Suprapubic skin (tissue), 4 donors: ENCODE results near the gene KCNJ16. TPM values are rescaled to one million over a fixed set of nuclear protein-coding genes. Genes with fewer than 3 reads are reported as not detected.

Source experiments
- DNase-seq, 2 donors: peaks; one replicate each; pipeline ENCODE4 v3.0.0-alpha.2; 2019; ENCODE audit warnings: low spot score in 2 of 2
- H3K27ac ChIP-seq: fragments of 200-600 bp; sonication (generic); one replicate; pipeline ENCODE4 v1.5.1; 2019
- H3K27me3 ChIP-seq: fragments of 200-600 bp; sonication (generic); one replicate; pipeline ENCODE4 v1.5.1; 2019
- H3K36me3 ChIP-seq: fragments of 200-600 bp; sonication (generic); one replicate; pipeline ENCODE4 v1.5.1; 2019
- H3K4me1 ChIP-seq: fragments of 200-600 bp; sonication (generic); one replicate; pipeline ENCODE4 v1.5.1; 2019
- H3K4me3 ChIP-seq: fragments of 200-600 bp; sonication (generic); one replicate; pipeline ENCODE4 v1.5.1; 2019; ENCODE audit warnings: mild to moderate bottlenecking
- H3K9me3 ChIP-seq: fragments of 200-600 bp; sonication (generic); one replicate; pipeline ENCODE4 v1.5.1; 2019
- CTCF ChIP-seq, 2 donors: fragments of 200-600 bp in 1 of 2; fragments of 450-650 bp in 1 of 2; sonication (generic) in 1 of 2; IDR thresholded peaks; one replicate each; pipeline ENCODE4 v1.5.1; 2016 to 2019; ENCODE audit warnings: antibody characterized with exemption in 2 of 2, mild to moderate bottlenecking in 1 of 2, moderate library complexity in 1 of 2
- EP300 ChIP-seq: sonication (generic); formaldehyde crosslinking; IDR thresholded peaks from one replicate; pipeline ENCODE4 v1.6.1; 2017; ENCODE audit warnings: antibody characterized with exemption
- POLR2A ChIP-seq, 2 donors: fragments of 450-650 bp; IDR thresholded peaks; one replicate each; pipeline ENCODE4 v1.6.1; 2017; ENCODE audit warnings: antibody characterized with exemption in 2 of 2, mild to moderate bottlenecking in 2 of 2, moderate library complexity in 2 of 2
- POLR2AphosphoS5 ChIP-seq, 3 donors: sonication (generic); formaldehyde crosslinking; IDR thresholded peaks; one replicate each; pipeline ENCODE4 v1.6.1; 2017; ENCODE audit warnings: antibody characterized with exemption in 3 of 3
- WGBS: methylation state at CpG from one replicate; pipeline ENCODE4 v1.1.5; 2018; 5-methylcytosine and 5-hydroxymethylcytosine counted together
- total RNA-seq, 4 donors: library from RNA; depleted of rRNA; stranded (reverse); fragments of >200 nt; gene quantifications; one replicate each; pipeline ENCODE4 v1.1.0, GENCODE V29; 2016

KCNJ16 gene
- total RNA-seq, 4 donors from 2014 or later: not detected

- no peaks in the 10 kb centered on the region for H3K4me1 ChIP-seq
- no peaks in the 10 kb centered on the region for H3K36me3 ChIP-seq
- WGBS: 92% methylated on average over 4 of the region's 4 CpGs
- no peak for DNase-seq
- no peak for TF ChIP-seq POLR2A (IDR thresholded peaks at IDR 0.05)
- no peak for TF ChIP-seq CTCF (IDR thresholded peaks at IDR 0.05)
- TF ChIP-seq EP300: no peak
- no peak for TF ChIP-seq POLR2AphosphoS5 (IDR thresholded peaks at IDR 0.05)
- H3K27me3 ChIP-seq: no peaks in the 10 kb centered on the region
- no peaks in the 10 kb centered on the region for H3K9me3 ChIP-seq
- H3K4me3 ChIP-seq: no peak overlapping the region
- no peak overlapping the region for H3K27ac ChIP-seq
Measured at GRCh38 chr17:70071127-70071526, 3.9 kb upstream of the KCNJ16 start.

GRCh38 chr17:70071620-70072019 is 3.4 kb upstream of the KCNJ16 start:
- Histone ChIP-seq H3K4me3 (no peak overlapping the region), H3K36me3 (no peaks in the 10 kb centered on the region), H3K27me3 (no peaks in the 10 kb centered on the region), H3K4me1 (no peaks in the 10 kb centered on the region), H3K9me3 (no peaks in the 10 kb centered on the region), H3K27ac (no peak overlapping the region)
- TF ChIP-seq CTCF (IDR thresholded peaks at IDR 0.05): no peak
- no peak for TF ChIP-seq POLR2A (IDR thresholded peaks at IDR 0.05)
- TF ChIP-seq POLR2AphosphoS5 (IDR thresholded peaks at IDR 0.05): no peak
- no peak for TF ChIP-seq EP300
- 86% methylated on average over 1 of the region's 1 CpG for WGBS
- no peak for DNase-seq

- DNase-seq: no peak
- WGBS: 67% methylated on average over 5 of the region's 5 CpGs
- H3K9me3 ChIP-seq: no peaks in the 10 kb centered on the region
- no peak overlapping the region for H3K4me3 ChIP-seq
- peak overlapping the region; percentile 18 for H3K27ac ChIP-seq
- TF ChIP-seq CTCF (IDR thresholded peaks at IDR 0.05) (no peak), POLR2A (IDR thresholded peaks at IDR 0.05) (no peak), POLR2AphosphoS5 (IDR thresholded peaks at IDR 0.05) (no peak), EP300 (no peak)
- no peaks in the 10 kb centered on the region for H3K4me1 ChIP-seq
- H3K36me3 ChIP-seq: no peaks in the 10 kb centered on the region
- no peaks in the 10 kb centered on the region for H3K27me3 ChIP-seq
Measured at GRCh38 chr17:70072546-70073309, 2.3 kb upstream of the KCNJ16 start.

- WGBS: 77% methylated on average over 5 of the region's 5 CpGs
- Histone ChIP-seq H3K36me3 (no peaks in the 10 kb centered on the region), H3K9me3 (no peaks in the 10 kb centered on the region), H3K27ac (no peak overlapping the region), H3K4me1 (no peaks in the 10 kb centered on the region), H3K27me3 (no peaks in the 10 kb centered on the region), H3K4me3 (no peak overlapping the region)
- no peak for DNase-seq
- no peak for TF ChIP-seq EP300
- no peak for TF ChIP-seq CTCF (IDR thresholded peaks at IDR 0.05)
- TF ChIP-seq POLR2A (IDR thresholded peaks at IDR 0.05): no peak
- no peak for TF ChIP-seq POLR2AphosphoS5 (IDR thresholded peaks at IDR 0.05)
Measured at GRCh38 chr17:70073310-70073709, 1.7 kb upstream of the KCNJ16 start.

GRCh38 chr17:70073799-70074198 is 1.2 kb upstream of the KCNJ16 start:
- DNase-seq: no peak
- 43% methylated on average over 3 of the region's 3 CpGs for WGBS
- Histone ChIP-seq H3K27ac (no peak overlapping the region), H3K27me3 (no peaks in the 10 kb centered on the region), H3K4me3 (no peak overlapping the region), H3K36me3 (no peaks in the 10 kb centered on the region), H3K4me1 (peaks cover 2% of the 10 kb centered on the region), H3K9me3 (no peaks in the 10 kb centered on the region)
- TF ChIP-seq EP300 (no peak), CTCF (IDR thresholded peaks at IDR 0.05) (no peak), POLR2AphosphoS5 (IDR thresholded peaks at IDR 0.05) (no peak), POLR2A (IDR thresholded peaks at IDR 0.05) (no peak)
